GM12801 (cell line): ENCODE measurements around the gene ADIPOR2.

Source experiments
- CTCF ChIP-seq: IDR thresholded peaks from one replicate; pipeline ENCODE4 v1.5.1; 2011; ENCODE audit warnings: control low read depth; ENCODE audit not compliant: insufficient read length; ENCODE audit errors: extremely low read depth

The ADIPOR2 gene

DNA sequence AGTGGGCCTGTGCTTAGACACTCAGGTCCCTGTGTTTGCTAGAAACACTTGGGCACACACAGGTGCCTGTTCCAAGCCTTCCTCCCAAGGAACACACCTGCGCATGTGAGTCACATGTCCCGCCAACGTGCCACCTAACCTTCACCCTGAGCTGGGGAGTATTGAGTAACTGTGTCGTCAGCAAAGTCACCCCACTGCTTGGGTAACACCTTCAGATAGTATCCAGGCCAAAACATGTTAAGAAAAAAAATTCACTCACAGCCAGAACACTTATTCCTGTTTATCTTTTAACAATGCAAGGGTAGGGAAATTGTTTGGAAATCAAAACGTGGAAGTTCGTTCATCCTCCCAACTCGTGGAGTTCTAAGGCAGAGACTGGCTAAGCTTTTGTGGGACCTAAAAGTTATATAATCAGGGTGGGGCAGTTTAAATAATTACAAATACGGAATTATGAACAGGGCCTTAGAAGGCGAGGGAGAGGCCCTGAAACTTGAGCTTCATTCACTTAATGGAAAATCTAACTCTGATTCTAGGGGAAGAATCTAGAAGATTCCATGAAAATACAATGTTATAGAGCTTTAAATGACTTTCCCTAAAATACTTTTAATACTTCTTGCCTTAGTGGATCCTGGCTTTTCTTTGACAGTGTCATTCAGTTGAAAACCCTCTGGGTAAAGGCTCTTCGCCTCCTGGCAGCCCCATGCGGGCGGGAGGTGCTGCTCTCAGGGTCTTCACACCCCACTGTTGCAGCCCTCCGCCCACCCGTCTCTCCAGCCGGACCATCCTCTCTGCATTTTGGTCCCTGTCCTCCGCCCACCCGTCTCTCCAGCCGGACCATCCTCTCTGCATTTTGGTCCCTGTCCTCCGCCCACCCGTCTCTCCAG, 30.3 kb upstream of the ADIPOR2 start:
- no peak for TF ChIP-seq CTCF

DNA sequence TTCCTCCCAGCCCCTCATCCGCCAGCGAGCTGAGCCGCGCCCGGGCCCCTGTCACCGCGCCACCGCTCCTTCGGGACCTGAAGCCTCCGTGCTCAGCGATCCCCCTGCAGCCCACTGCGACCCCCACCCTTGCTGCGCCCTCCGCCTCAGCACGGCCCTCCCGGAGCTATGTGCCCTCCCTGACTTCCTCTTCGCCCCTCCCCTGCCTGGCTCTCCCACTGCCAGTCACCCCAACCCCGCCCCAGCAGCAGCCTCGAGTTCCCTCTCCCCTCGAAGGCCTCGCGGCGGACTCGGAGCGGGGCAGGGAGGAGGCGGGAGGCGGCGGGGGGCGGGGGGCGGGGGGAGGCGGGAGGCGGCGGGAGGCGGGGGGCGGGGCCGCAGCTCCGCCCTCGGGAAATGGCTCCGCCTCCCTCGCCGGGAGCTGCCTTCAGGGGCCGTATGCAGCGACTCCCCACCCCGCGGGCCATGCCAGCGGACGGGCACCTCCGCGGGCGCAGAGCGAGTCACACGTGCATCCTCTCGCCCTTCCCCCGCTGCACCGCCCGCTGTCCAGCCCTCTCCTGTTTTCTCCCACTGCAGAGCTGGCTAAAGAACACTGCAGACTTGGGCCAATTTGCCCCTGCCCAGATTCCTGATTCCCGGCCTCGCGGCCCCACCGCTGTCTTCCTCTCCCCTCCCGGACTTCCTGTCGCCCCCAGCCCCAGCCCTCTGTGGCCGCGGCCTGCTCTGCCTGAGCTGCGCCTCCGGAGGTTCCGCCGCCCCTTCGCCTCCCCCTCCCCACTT, 29.1 kb upstream of the ADIPOR2 start:
- TF ChIP-seq CTCF: no peak

DNA sequence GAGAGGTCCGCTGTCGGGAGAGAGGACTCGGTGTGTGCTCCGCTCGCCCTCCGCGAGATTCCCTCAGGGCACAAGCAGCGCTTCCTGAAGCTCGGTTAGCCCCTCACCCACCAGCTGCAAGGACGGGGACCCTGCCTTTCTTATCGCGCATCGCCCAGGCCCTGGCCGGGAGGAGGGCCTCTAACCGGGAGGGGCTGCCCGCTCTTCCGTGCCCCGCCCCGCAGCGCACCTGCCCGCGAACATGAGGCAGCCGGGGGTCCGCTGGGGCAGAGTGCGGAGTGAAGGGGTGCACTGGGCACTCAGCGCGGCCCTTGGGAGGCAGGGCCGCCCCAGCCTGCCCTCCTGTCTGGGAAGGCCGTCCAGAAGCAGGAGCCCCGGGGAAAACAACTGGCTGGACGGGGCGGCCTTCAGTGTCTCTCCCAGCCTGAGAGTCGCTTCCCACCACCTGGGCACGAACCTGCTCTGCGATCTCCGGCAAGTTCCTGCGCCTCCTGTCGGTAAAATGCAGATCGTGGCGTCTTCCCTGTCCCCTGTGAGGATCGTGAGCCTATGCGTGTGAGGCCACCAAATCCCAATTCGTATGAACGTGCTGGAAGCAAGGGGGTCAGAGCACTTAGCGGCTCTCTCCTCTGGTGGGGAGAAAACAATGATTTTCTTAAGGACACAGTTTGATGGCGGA, 28.0 kb upstream of the ADIPOR2 start:
- no peak for TF ChIP-seq CTCF

DNA sequence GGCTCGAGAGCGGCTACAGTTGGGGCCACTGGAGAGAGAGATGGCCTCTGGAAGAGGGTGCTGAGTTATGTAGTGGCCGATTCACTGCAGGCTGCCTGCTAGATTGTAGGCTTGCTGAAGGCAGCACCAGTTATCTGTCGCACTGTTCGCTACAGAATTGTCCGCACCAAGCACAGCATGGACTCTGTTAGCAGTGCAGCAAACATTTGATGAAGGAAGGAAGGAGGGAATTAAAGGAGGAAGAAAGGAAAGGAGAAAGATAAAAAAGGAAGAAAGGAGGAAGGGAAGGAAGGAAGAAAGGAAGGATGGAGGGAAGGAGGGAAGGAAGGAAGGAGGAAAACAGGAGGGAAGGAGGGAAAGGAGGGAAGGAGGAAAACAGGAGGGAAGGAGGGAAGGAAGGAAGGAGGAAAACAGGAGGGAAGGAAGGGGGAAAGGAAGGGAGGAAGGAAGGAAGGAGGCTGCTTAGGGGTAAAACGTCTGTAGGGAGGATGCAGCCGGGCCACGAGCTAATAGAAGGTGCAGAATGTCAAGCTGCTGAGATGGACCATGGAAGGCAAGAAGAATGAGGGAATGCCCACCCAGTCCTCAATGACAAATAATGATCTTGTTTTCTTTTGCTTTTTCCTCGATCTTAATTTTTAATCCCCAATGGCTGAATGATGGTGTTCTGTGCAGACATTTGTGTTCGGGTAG, 27.3 kb upstream of the ADIPOR2 start:
- no peak for TF ChIP-seq CTCF

DNA sequence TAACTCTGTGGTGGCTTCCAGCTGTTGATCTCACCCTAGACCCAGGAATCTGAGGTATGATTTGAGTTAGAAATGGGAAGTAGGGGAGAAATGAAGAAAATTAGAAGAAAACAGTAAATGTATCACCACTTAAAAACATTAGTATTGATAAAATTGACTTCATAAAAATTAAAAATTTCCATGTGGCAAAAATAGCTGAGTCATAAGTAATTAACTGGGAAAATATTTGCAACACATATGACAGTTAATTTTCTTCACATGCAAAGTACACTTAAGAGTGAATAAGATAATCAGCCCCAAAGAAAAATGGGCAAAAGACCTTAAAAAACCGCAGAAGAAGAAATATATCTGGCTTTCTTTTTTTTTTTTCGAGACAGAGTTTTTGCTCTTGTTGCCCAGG, 25.5 kb upstream of the ADIPOR2 start:
- no peak for TF ChIP-seq CTCF

- TF ChIP-seq CTCF: no peak
Observed at GRCh38 chr12:1666215-1666614, 24.7 kb upstream of the ADIPOR2 start.

- no peak for TF ChIP-seq CTCF
Observed at GRCh38 chr12:1666685-1667162, 24.1 kb upstream of the ADIPOR2 start.
